GM19452 (cell line): Measurements from ENCODE around the gene LDLRAD4.

Experiments used
- ATAC-seq: cut with Tn5 transposase; IDR thresholded peaks from one replicate; pipeline ENCODE4 v1.9.1; 2021; ENCODE audit not compliant: unreplicated experiment

LDLRAD4 gene

GRCh38 chr18:13264091-13265007, 45.8 kb downstream of the LDLRAD4 start:
- no peak for ATAC-seq

DNA sequence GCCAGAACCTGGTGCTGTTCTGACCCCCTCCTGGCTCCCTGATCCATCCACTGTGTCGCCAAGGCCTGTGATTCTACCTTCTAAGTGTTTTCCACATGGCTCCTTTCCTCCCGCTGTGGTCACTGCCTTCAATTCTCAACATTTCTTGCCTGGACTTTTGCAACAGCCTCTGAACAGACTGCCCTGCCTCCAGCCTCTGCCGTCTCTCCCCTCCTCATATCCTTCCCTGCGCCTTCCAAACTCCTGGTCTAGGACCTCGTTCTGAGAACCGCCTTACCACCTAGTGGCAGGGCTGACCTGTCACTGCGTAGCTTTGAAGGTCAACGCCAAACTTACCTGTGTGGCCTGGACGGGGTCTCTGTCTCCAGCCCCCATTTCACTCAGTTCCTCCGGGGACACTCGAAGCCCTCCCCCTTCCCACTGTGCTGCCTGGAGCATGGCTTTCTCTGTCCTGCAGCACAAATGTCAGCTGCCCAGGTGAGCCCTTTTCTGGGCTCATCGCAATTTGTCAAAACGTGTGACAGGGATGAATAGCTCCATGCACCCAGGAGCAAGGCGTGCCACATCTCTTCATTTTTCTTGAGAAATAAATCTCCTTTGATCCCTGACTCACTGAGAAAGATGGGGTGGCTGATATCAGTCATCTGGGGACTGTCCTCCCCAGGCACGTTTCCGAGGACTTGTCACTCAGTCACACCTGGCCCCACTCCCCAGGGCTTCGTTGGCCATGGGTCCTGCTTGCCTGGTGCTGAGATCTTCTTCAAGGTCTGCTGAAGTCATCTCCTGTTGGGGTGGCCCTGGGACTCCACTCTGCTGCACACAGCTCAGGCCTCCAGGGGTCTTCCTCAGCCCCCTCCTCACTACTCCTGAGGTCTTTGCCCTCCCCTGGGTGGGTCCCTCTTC, 46.7 kb downstream of the LDLRAD4 start:
- no peak for ATAC-seq

GRCh38 chr18:13265911-13266217, 47.3 kb downstream of the LDLRAD4 start:
- ATAC-seq, result no peak

DNA sequence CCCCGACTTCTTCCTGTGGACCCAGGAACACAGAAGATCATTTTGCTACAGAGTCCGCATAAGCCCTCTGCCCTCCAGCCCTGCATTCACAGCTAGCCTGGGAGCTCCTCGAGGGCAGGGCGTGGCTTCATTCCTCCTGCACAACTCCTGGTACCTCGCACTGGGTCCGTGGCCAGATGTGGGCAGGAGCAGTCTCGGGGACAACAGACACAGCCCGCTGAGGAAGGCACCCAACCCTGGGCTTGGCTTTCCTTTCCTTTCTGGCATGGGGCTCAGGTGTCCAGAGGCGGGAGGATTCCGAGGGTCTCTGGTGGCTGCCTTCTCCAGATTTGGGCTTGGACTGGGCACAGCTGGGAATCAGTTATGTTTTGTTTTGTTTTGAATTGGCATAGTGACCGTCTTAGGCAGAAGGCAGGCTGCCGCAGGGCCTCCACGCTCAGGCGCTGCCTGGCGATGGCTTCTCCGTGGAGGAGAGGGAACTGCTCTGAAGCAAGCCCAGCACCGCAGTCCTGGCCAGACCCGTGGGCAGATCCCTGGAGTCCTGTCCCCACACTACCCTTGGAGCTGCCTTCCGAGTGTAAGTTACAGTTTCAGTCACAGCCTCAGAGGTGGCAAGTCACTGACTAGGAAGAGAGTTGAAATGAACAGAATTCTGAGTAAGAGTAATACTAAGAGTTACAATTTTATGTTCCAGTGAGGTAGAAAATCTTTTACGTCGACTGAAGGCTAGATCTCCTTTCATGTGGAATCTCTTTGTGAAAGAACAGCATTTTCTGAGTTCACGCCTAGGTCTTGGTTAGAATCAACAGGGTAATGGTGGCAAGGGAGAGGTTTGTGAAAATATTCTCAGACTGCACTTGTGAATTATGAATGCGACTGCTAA, 47.9 kb downstream of the LDLRAD4 start:
- no peak for ATAC-seq

DNA sequence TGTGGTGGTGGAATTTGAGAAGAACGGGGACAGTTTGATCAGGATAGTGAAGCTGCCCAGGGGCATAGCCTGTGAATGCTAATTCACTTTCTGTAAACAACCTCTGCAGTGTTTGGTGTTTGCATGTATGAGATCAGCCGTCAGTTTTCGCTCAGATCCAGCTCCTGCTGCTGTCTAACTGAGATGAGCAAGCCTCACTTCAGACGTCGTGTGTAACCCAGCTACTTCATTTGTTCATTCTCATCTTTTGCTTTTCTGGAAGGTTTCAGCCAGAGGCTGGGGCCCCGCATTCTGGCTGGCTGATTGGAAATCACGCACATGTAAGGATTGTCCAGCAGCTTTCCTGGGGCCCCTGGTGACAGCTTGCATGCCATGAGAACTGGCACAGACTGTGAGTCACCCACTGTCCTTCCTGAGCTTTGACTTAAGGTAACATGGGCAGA, 48.9 kb downstream of the LDLRAD4 start:
- no peak for ATAC-seq

DNA sequence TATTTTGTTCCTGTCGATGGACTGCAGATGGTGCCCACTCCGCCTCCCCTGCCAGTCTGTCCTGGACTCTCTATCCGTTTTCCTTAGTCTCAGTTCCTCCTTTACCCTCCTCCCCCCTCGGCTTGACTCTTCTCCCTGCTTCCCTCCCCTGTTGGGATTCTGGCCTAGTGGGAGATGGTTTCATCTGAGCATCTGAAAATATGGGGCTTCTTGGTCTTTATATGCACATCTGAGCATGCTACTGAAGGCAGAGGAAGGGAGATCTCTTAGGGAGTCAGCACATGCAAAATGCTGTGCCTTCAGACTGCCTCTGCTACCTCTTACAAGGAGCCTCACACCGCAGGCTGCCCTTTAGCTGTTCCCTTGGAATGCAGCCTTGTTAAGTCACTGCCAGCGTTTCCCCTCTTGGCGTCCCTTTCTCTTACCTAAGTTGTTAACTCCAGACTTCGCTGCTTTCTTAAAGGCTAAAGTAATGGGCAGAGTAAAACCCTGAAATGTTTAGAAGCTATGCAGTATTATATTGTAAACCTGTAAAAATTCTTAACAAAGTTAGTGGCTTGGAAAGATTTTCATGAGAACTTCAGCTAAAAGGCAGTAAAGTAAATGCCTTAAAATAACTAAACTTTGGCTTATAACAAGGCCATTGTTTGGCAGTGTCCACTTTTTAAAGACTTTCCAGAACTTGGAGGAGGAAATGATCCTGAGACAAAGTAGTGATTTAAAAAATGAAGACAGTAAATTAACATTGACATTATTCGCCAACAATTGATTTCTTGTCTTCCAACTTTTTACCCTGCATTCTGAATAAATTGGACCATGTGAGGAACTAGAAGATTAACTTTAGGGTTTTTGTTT, 49.8 kb downstream of the LDLRAD4 start:
- ATAC-seq, result no peak

- ATAC-seq, result no peak
These were observed 50.4 kb downstream of the LDLRAD4 start for GRCh38 chr18:13269013-13269280.

GRCh38 chr18:13269521-13270011, 51.0 kb downstream of the LDLRAD4 start:
- ATAC-seq, result no peak

GRCh38 chr18:13270279-13270855, 51.8 kb downstream of the LDLRAD4 start:
- ATAC-seq, result no peak

DNA sequence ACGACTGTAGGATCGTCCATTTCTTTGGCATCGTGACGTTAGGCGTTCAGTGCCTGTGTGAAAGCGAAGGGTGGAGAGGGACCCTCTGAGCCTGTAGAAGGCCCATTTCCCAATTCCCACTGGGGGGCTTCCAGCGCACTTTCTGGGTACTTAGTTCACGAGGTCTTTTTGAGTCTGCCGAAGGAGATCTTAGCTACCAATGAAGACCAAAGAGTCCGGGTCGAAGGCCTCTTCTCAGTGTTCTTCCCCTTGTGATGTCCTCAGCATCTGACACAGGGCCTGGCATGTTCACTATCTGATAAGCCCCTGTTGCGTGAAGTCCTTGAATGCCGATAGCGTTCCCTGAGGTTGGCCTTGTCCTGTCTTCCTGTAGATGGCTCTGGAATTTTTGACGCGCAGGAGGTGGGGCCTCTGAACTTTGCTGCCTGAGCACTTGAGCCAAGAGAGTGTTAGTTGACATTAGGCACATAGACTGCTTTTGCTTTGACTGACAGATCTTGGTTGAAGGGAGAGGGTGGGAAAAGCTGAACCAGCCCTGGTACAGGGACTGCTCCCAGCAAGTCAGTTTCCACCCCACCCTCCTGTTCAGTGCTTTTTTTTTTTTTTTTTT, 52.8 kb downstream of the LDLRAD4 start:
- no peak for ATAC-seq

- ATAC-seq, result no peak
These were observed 53.9 kb downstream of the LDLRAD4 start for GRCh38 chr18:13272416-13272815.

- no peak for ATAC-seq
These were observed 55.2 kb downstream of the LDLRAD4 start for GRCh38 chr18:13273800-13274199.

GRCh38 chr18:13275075-13275474, 56.5 kb downstream of the LDLRAD4 start:
- ATAC-seq, result no peak

GRCh38 chr18:13276530-13277520, 58.3 kb downstream of the LDLRAD4 start:
- ATAC-seq, result no peak

GRCh38 chr18:13278062-13278630, 59.6 kb downstream of the LDLRAD4 start:
- no peak for ATAC-seq

DNA sequence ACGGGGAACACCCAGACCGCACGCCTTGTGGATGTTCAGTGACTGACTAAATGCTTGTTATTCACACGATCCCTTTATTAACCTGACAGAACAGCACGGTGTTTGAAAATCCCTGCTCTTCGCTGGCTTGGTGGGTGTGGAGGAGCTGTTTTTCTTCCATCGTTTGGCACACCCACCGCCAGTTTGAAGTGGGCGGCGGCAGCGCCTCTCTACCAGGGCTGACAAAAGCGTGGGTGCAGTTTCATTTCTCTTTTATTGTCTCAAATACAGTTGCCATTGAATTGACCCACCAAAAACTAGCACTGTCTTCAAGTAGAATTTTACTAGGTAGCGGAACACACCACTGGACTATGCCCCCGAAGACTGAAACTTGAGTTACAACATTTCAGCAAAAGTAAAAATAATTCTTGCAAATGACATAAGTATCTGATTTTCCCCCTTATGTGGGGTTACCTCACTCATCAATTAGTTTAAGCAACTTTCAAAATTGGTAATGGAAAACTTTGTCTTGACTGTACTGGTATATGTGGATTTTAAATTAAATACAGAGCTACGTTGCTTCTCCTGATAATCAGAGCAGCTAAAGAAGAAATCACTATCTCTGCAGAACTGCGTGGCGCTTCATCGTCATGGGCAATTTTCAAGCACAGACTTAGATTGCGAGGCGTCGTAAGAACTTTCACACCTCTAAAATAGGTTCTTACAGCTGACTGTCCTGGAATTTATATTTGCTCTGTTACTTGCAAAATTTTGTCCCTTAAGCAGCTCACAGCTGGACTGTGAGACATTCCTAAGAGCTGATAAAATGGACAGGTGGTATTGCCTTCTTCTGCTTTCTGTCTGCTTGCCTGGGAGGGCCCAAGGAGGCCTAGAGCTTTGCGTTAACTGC, 60.9 kb downstream of the LDLRAD4 start:
- no peak for ATAC-seq
